GM12878 (cell line): ENCODE results near the gene PKHD1.

Experiments used
- CTCF ChIP-seq, 3 experiments: IDR thresholded peaks in 2 of 3; conservative IDR thresholded peaks in 1 of 3; 2 replicates each; pipeline ENCODE4 v1.5.1; 2011; ENCODE audit warnings: low read depth in 3 of 3, low read length in 3 of 3, mild to moderate bottlenecking in 3 of 3, control low read depth in 2 of 3, moderate library complexity in 2 of 3, inconsistent platforms in 1 of 3, mixed read lengths in 1 of 3; ENCODE audit not compliant: control insufficient read depth in 2 of 3, insufficient read depth in 1 of 3; ENCODE audit errors: extremely low read depth in 1 of 3
- MAX ChIP-seq: IDR thresholded peaks from 2 replicates; pipeline ENCODE4 v1.6.1; 2012; ENCODE audit warnings: low read depth, low read length, improper control_type of control experiment
- POLR2A ChIP-seq: IDR thresholded peaks from 2 replicates; pipeline ENCODE4 v1.6.1; 2011; ENCODE audit warnings: low read depth, mild to moderate bottlenecking, low read length
- RAD51 ChIP-seq: fragments of 450-650 bp; IDR thresholded peaks from 2 replicates; pipeline ENCODE4 v1.6.1; 2016; ENCODE audit warnings: moderate library complexity, mild to moderate bottlenecking, inconsistent platforms
- SP1 ChIP-seq: IDR thresholded peaks from one replicate; pipeline ENCODE4 v1.6.1; 2011; ENCODE audit warnings: low read depth, low read length
- TAF1 ChIP-seq: IDR thresholded peaks from 2 replicates; pipeline ENCODE4 v1.6.1; 2011; ENCODE audit warnings: mild to moderate bottlenecking, low read depth, low read length, borderline replicate concordance
- ZNF384 ChIP-seq: IDR thresholded peaks from 2 replicates; pipeline ENCODE4 v1.6.1; 2012; ENCODE audit warnings: low read depth, mild to moderate bottlenecking, low read length, improper control_type of control experiment, borderline replicate concordance

GRCh38 chr6:51633424-51633823, 454.0 kb downstream of the PKHD1 start:
- TF ChIP-seq POLR2A (no peak), SP1 (no peak), MAX (no peak), ZNF384 (no peak), CTCF (IDR thresholded peaks at IDR 0.05 in 2 of 3, conservative IDR thresholded peaks at IDR 0.05 in 1 of 3; ENCODE audit: control insufficient read depth in 2 of 3, extremely low read depth in 1 of 3, insufficient read depth in 1 of 3, low read depth in 3 of 3, low read length in 3 of 3) (no peak), RAD51 (no peak), TAF1 (no peak)
